Measurements from ENCODE around the gene IL27RA.
A peak's percentile ranks its signal among the peaks of the same experiment; 100 is the strongest.

Gene IL27RA

DNA sequence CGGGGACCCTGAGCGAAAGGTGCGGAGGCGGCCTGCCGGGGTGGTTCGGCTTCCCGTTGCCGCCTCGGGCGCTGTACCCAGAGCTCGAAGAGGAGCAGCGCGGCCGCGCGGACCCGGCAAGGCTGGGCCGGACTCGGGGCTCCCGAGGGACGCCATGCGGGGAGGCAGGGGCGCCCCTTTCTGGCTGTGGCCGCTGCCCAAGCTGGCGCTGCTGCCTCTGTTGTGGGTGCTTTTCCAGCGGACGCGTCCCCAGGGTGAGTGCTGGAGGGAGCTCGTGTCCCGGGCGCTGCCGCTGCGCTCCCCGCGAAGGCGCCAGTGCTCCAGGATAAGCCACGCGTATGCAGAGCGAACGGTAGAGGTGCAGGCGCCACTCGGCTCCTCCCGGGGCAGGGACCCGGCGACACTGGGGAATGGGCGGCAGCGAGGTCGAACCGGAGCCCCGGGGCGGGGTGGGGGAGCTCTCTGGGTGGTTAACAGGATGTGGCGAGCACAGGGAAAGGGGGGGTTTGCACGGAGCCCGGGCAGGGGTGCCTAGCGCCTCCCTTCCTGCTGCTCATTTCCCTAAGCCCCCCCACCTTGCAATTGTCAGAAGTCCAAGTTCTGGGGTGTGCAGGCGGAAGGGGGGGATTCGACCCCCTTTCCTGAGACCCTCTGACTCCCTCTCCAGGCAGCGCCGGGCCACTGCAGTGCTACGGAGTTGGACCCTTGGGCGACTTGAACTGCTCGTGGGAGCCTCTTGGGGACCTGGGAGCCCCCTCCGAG is at the start of gene IL27RA:
TSS of gene IL27RA (plus strand) at position 44 of the 762 bp plus-strand sequence. CDS start at position 155, 111 bp downstream.
- DNase-seq, result no peak

GRCh38 chr19:13981988-13982501 is 49.5 kb upstream of the IL27RA start:
- DNase-seq, result no peak

DNA sequence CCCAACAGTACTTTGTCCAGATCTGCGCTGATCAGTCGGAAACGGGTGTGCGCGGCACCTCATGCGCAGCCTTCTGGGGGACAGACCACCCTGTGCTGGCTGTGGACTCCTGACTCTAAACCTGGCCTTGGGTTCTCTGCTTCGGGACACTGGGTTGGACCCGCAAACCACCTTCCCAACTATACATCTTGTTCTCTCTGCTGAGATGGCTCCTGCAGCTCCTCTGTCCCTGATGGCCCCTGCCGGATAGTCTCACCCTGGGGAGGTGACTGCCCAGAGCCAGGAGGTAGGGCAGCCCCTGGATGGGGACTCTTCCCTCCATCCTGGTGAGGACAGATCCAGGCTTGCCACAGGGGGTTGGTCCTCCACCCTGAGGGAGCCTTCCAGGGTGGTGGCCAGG is 48.8 kb upstream of the IL27RA start:
- DNase-seq, result no peak

GRCh38 chr19:13983213-13983889 is 48.2 kb upstream of the IL27RA start:
- no peak for DNase-seq

GRCh38 chr19:13984186-13984585 is 47.4 kb upstream of the IL27RA start:
- no peak for DNase-seq

GRCh38 chr19:13984875-13985741 is 46.5 kb upstream of the IL27RA start:
- DNase-seq, result no peak

DNA sequence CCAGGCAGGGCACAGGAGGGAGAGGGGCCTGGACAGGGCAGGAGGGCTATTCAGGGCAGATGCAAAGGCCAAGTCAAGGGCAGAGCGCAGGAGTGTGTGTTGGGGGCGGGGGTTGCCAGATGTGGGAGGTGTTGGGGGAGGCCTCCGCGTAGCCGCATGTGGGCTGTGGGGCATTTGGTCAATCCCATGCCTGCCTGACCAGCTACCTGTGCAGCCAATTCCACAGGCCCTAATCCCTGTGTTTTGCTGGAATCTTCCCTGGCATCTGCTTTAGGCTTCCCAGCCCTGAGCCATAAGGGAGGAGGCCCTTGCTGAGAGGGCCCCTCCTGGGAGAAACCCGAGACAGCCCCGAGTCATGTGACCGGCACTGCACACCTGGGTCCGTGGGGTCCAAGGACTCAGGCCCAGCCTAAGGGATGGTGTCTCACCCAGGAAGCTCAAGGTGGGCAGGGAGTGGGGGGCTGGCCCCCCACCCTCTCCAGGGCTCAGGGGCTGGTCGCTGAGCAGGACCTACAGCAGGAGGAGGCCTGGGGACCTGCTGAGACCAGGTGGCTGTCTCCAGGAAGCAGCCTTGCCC is 45.7 kb upstream of the IL27RA start:
- DNase-seq, result no peak

- no peak for DNase-seq
These were observed 45.1 kb upstream of the IL27RA start for GRCh38 chr19:13986348-13986904.

DNA sequence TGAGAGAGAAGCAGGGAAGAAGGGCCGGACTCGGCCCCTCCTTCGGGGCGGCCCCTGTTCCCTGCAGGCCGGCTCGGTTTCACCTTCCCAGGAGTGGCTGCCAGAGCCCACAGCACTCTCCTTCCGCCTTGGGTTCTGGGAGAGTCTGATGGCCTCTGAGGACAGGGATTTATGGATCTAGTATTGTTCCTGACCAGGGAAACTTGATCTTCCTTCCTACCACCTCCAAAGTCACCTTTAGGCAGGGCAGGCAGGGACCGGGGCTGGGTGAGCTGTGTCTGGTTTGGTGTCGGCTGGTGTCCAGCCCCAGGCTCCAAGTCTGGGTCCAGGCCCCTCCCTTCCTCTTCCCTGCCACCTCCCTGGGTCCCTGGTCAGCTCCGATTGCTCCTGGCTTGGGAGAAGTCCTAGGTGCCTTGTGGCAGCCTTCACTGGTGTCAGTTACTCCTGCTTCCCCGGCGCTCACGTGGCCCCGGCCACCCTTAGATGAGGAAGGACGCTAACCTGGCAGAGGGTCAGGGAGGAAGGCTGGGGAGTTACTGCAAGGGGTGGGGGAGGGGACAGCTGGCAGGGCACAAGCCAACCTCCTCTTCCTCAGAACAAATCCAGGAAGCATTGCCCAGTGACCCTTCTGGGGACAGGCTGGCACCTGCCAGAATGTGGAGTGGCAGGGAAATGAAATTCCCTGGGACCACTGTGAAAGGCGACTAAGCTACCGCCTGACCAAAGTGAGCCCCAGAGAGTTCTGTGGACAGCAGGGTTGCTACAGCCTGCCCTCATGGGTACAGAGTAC is 44.3 kb upstream of the IL27RA start:
- DNase-seq, result no peak

DNA sequence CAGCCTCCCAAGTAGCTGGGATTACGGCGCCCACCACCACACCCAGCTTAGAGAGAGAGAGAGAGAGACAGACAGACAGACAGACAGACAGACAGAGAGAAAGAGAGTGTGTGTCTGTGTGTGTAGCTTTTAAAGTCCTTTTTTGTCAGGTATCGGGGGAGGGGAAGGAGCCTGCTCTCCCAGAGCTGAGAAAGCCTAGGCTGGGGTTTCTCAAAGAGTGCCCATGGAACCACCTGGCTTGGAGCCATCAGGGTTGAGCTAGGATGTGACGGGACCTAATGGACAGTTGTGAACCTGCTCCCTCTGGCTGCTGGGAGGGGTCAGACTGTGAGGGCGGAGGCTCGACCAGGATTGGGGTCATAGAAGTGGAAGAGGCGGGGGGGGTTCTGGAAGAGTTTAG is 42.1 kb upstream of the IL27RA start:
- no peak for DNase-seq

DNA sequence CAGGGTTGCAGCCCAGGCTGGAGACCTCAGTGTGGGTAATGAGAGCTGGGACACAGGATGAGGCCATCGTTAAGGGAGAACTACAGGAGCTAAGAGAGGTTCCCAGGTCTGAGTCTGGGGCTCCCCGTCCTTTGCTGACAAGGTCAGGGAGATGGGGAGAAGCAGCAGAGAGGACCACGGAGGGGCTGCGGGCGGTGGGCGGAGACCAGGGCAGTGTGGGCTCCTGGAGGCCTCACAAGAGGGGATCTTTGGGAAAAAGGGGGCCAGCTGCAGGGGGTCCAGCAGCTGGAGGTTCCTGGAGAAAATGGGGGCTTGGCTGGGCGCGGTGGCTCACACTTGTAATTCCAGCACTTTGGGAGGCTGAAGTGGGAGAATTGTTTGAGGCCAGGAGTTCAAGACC is 41.5 kb upstream of the IL27RA start:
- no peak for DNase-seq

DNA sequence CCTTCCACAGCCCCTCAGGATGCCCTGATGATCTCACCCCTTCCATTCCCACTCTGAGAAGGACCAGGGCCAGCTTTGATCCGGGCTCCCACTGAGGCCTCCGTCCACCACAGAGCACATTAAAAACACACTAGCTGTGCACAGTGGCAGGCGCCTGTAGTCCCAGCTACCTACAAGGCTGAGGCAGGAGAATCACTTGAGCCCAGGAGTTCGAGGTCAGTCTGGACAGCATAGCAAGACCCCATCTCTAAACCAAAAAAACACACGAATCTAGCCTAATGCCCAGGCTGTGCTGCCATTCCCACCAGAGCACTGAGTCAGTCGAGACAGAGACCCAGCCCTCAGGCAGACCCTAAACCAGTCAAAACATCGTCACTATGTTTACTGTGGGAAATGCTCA is 39.5 kb upstream of the IL27RA start:
- DNase-seq, result no peak

DNA sequence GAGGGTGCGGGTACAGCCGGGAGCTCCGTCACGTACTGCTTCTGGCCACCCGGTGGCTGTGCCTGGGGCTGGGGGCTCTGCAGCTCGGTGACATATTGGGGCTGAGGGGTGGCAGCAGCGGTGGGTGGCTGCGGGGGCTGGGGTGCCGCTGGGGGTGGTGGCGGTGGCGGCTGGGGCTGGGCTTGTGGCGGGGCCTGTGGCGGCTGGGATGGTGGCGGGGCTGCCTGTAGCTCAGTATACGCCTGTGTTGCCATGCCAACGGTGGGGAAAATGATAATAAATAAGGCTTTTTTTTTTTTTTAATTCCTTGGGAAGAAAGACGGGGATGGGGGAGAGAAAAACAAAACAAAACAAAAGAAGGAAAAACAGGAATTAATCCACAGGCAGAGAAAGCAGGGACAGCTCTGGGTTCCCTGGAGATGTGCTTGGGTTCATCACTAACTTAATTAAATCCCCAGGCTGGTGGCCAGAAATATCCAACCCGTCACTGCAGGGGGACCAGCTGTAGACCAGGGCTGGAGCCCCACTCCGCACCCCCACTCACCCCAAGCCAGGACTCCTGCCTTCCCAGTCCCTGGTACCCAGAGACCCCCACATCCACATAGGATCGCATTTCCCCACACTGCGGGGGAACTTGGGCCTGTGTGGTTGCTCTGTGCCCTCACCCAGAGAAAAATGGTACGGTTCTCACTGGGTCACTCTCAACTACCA is 37.8 kb upstream of the IL27RA start:
- DNase-seq, result no peak

GRCh38 chr19:13995017-13995728 is 36.4 kb upstream of the IL27RA start:
- peak; percentile 50 for DNase-seq

DNA sequence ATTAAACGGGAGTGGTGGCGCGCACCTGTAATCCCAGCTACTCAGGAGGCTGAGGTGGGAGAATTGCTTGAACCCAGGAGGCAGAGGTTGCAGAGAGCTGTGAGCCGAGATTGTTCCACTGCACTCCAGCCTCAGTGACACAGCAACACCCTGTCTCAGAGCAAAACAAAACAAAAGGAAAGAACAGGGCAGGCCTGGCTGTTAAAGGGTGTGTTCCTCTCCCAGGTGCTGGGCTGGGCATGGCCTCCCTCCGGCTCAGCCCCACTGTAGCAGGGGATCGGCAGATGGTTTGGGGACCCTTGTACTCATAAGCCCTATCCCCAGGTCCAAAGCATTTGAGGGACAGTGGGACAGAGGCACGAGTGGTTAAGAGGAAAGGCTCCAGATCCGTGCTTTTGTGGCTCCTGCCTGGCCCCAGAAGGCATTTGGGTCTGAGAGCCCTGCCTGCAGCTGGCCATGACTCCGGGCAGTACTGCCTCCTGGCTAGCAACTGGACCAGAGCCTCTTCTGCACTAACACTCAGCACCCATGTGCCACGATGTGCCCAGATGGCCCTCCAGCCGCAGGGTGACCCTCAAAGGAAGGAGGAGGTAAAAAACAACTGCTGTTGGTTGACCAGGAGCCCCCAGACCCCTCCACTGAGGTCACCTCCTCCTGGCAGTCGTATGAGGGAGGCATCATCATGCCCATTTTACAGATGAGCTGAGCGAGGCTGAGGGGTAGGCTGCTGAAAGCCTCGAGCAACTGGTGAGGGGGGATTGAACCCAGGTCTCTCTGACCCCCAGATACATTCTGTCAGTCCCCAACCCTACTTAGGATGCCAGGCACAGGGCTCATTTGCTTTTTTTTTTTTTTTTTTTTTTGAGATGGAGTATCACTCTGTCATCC is 35.4 kb upstream of the IL27RA start:
- DNase-seq, result no peak

DNA sequence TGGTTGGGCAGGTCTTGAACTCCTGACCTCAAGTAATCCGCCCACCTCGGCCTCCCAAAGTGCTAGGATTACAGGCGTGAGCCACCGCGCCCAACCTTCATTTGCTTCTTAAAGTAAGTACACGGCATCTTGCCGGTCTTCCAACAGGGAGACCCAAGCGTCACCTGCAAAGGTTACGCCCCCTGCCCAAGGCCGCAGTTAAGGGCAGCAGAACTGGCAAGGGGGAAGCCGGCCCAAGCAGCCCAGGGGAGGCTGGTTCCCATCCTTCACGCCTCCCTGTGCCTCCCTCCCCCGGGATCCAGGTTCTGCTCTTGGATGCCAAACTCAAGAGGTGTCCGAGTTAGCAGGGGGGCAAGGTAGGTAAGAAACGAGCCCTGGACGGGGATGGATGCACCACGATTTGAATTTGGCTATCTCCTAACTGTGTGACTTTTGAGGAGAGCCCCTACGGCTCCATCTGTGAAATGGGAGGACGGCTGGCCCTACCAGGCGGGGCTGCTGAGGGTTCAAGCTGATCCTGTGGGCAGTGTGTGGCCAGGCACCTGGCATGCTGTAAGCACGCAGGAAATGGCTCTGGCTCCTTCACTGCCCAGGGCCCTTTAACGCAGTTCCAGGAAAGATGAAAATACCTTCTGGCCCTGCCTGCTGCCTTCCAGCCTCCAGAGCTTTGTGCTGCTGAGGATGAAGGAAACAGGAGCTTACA is 34.5 kb upstream of the IL27RA start:
- no peak for DNase-seq

GRCh38 chr19:13997631-13997962 is 34.0 kb upstream of the IL27RA start:
- DNase-seq, result no peak

GRCh38 chr19:13998426-13998825 is 33.1 kb upstream of the IL27RA start:
- no peak for DNase-seq

DNA sequence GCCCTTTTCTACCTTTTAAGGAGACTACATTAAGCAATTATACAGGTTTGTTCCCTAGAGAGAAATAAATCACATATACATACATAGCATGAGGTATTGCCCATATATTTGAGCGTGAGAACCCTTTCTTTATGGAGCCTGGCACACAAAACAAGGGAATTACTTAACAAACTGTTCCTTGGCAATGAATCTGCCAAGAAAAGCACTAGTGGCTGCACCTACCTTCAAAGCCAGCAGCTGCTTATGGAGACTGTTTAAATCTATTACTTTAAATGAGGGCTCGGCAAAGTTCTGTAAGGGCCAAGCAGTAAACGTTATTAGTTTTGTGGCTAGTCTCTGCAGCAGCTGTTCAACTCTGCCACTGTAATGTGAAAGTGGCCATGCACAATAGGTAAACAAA is 32.5 kb upstream of the IL27RA start:
- no peak for DNase-seq
